Neural cell (in vitro differentiated cells): Measurements from ENCODE around the gene RBMX. TPM values are rescaled to one million over a fixed set of nuclear protein-coding genes. Genes with fewer than 3 reads are reported as not detected.

Source experiments
- H2AFZ ChIP-seq: fragments of 200-600, 300-800 bp; sonication (generic), shearing (Covaris generic); 2 replicates; pipeline ENCODE4 v1.6.0; 2014; ENCODE audit warnings: low read depth, mild to moderate bottlenecking, antibody characterized with exemption, low read length, moderate library complexity
- H3F3A ChIP-seq: fragments of 200-600 bp; shearing (Covaris generic); 2 replicates; pipeline ENCODE4 v1.6.1; 2016; ENCODE audit warnings: mild to moderate bottlenecking, moderate library complexity, mixed read lengths, antibody characterized with exemption, low read length; ENCODE audit not compliant: insufficient read depth, poor library complexity, severe bottlenecking
- H3K27ac ChIP-seq: fragments of 200-600, 300-800 bp; sonication (generic), shearing (Covaris generic); 2 replicates; pipeline ENCODE4 v1.5.1; 2014; ENCODE audit warnings: mild to moderate bottlenecking, low read length, moderate library complexity
- H3K27me3 ChIP-seq: fragments of 300-800, 200-600 bp; sonication (generic), shearing (Covaris generic); 2 replicates; pipeline ENCODE4 v1.6.0; 2014; ENCODE audit warnings: mild to moderate bottlenecking, low read depth, low read length, moderate library complexity; ENCODE audit not compliant: insufficient read depth
- H3K36me3 ChIP-seq: fragments of 300-800, 200-600 bp; sonication (generic), shearing (Covaris generic); 2 replicates; pipeline ENCODE4 v1.5.1; 2014; ENCODE audit warnings: mild to moderate bottlenecking, antibody characterized with exemption, low read length, moderate library complexity; ENCODE audit not compliant: insufficient read depth
- H3K4me2 ChIP-seq: fragments of 300-800, 200-600 bp; sonication (generic), shearing (Covaris generic); 2 replicates; pipeline ENCODE4 v1.6.0; 2014; ENCODE audit warnings: mild to moderate bottlenecking, low read length
- H3K4me3 ChIP-seq: fragments of 300-800, 200-600 bp; sonication (generic), shearing (Covaris generic); 2 replicates; pipeline ENCODE4 v1.5.1; 2014; ENCODE audit warnings: mild to moderate bottlenecking, low read length, moderate library complexity
- H3K79me2 ChIP-seq: fragments of 200-600 bp; shearing (Covaris generic); replicated peaks from 2 replicates; pipeline ENCODE4 v1.6.0; 2014; ENCODE audit warnings: mild to moderate bottlenecking, low read length, moderate library complexity; ENCODE audit not compliant: insufficient read depth
- H3K9ac ChIP-seq: fragments of 300-800, 200-600 bp; sonication (generic), shearing (Covaris generic); 2 replicates; pipeline ENCODE4 v1.6.1; 2016; ENCODE audit warnings: mild to moderate bottlenecking, low read length, mixed read lengths
- H3K9me2 ChIP-seq: fragments of 200-600 bp; shearing (Covaris generic); 2 replicates; pipeline ENCODE4 v1.6.1; 2016; ENCODE audit warnings: mild to moderate bottlenecking, low read length, mixed read lengths; ENCODE audit not compliant: insufficient read depth
- H3K9me3 ChIP-seq: fragments of 200-600, 300-800 bp; sonication (generic), shearing (Covaris generic); 2 replicates; pipeline ENCODE4 v1.6.1; 2016; ENCODE audit warnings: mild to moderate bottlenecking, mixed run types, low read length, moderate library complexity, mixed read lengths
- H4K20me1 ChIP-seq: fragments of 200-600 bp; shearing (Covaris generic); 2 replicates; pipeline ENCODE4 v1.6.1; 2016; ENCODE audit warnings: mild to moderate bottlenecking, mixed run types; ENCODE audit not compliant: insufficient read depth
- CTCF ChIP-seq: fragments of 450-650 bp; IDR thresholded peaks from 2 replicates; pipeline ENCODE4 v1.5.1; 2014; ENCODE audit warnings: antibody characterized with exemption, mild to moderate bottlenecking, moderate library complexity; ENCODE audit not compliant: poor library complexity, severe bottlenecking
- EP300 ChIP-seq: fragments of 450-650 bp; conservative IDR thresholded peaks from 2 replicates; pipeline ENCODE4 v1.6.1; 2014; ENCODE audit warnings: antibody characterized with exemption, mild to moderate bottlenecking, moderate library complexity; ENCODE audit not compliant: poor library complexity, severe bottlenecking
- EZH2 ChIP-seq: fragments of 200-600, 300-800 bp; shearing (Covaris generic), sonication (generic); IDR thresholded peaks from 2 replicates; pipeline ENCODE4 v1.6.1; 2014; ENCODE audit warnings: antibody characterized with exemption, low read length, borderline replicate concordance, mild to moderate bottlenecking; ENCODE audit not compliant: insufficient read depth, poor library complexity, severe bottlenecking
- MXI1 ChIP-seq: fragments of 450-650 bp; conservative IDR thresholded peaks from 2 replicates; pipeline ENCODE4 v1.6.1; 2014; ENCODE audit warnings: antibody characterized with exemption, mild to moderate bottlenecking; ENCODE audit not compliant: poor library complexity, severe bottlenecking
- POLR2AphosphoS5 ChIP-seq: IDR thresholded peaks from 2 replicates; pipeline ENCODE4 v1.6.1; 2012
- RAD21 ChIP-seq: fragments of 450-650 bp; conservative IDR thresholded peaks from 2 replicates; pipeline ENCODE4 v1.6.1; 2014; ENCODE audit warnings: antibody characterized with exemption, mild to moderate bottlenecking, moderate library complexity
- REST ChIP-seq: IDR thresholded peaks from 2 replicates; pipeline ENCODE4 v1.6.1; 2012; ENCODE audit warnings: borderline replicate concordance
- SMC3 ChIP-seq: fragments of 450-650 bp; conservative IDR thresholded peaks from 2 replicates; pipeline ENCODE4 v1.6.1; 2014; ENCODE audit warnings: antibody characterized with exemption, mild to moderate bottlenecking, moderate library complexity; ENCODE audit not compliant: poor library complexity
- TAF1 ChIP-seq: IDR thresholded peaks from 2 replicates; pipeline ENCODE4 v1.6.1; 2012; ENCODE audit warnings: low read depth
- polyA plus RNA-seq: library from polyadenylated mRNA; depleted of rRNA; stranded (reverse); fragments of >200 nt; gene quantifications from 2 replicates; pipeline ENCODE4 v1.2.3, GENCODE V29; 2014

The RBMX gene
- polyA plus RNA-seq, 1 donor from 2014 or later, result 875 TPM

- Histone ChIP-seq H4K20me1 (no peaks in the 10 kb centered on the region), H3K79me2 (peaks cover 4% of the 10 kb centered on the region), H3K27ac (no peak overlapping the region)
These were observed 8.3 kb downstream of the RBMX start for GRCh38 chrX:136872091-136872700.

GRCh38 chrX:136870064-136870463 lies 10.5 kb downstream of the RBMX start:
- Histone ChIP-seq H3K9me3 (no peaks in the 10 kb centered on the region), H3F3A (no peaks in the 10 kb centered on the region), H3K9ac (no peak overlapping the region), H4K20me1 (no peaks in the 10 kb centered on the region), H3K27me3 (no peaks in the 10 kb centered on the region), H3K4me3 (no peak overlapping the region), H3K9me2 (no peaks in the 10 kb centered on the region), H3K79me2 (peaks cover under 1% of the 10 kb centered on the region), H3K36me3 (no peaks in the 10 kb centered on the region), H3K27ac (no peak overlapping the region), H3K4me2 (no peak overlapping the region), H2AFZ (no peak overlapping the region)
- no peak for TF ChIP-seq TAF1
- TF ChIP-seq CTCF, result no peak
- TF ChIP-seq MXI1, result no peak
- TF ChIP-seq SMC3, result no peak
- TF ChIP-seq EZH2, result no peak
- no peak for TF ChIP-seq POLR2AphosphoS5
- no peak for TF ChIP-seq RAD21
- no peak for TF ChIP-seq EP300

More at GRCh38 chrX:136872091-136872700, 8.3 kb downstream of the RBMX start:
- H3K9ac ChIP-seq, result no peak overlapping the region
- H2AFZ ChIP-seq, result no peak overlapping the region
- H3K4me3 ChIP-seq, result no peak overlapping the region
- H3K36me3 ChIP-seq, result no peaks in the 10 kb centered on the region
- no peaks in the 10 kb centered on the region for H3K27me3 ChIP-seq
- no peaks in the 10 kb centered on the region for H3K9me2 ChIP-seq
- no peaks in the 10 kb centered on the region for H3K9me3 ChIP-seq
- no peak overlapping the region for H3K4me2 ChIP-seq
- H3F3A ChIP-seq, result no peaks in the 10 kb centered on the region
- TF ChIP-seq REST, result no peak
- no peak for TF ChIP-seq SMC3
- no peak for TF ChIP-seq EP300
- TF ChIP-seq EZH2, result no peak
- TF ChIP-seq MXI1, result no peak
- TF ChIP-seq POLR2AphosphoS5, result no peak
- no peak for TF ChIP-seq TAF1
- TF ChIP-seq RAD21, result no peak
- TF ChIP-seq CTCF, result no peak
